Mononuclear cell (primary cell): ENCODE data around the gene EXO5. TPM values are rescaled to one million over a fixed set of nuclear protein-coding genes. Genes with fewer than 3 reads are reported as not detected.
"Not testable (repeated sequence)": the region's sequence is repeated elsewhere in the genome, so short reads cannot be mapped to it uniquely, and the experiment has no call there.

ENCODE experiments used
- H3K27me3 ChIP-seq: 2 replicates; pipeline ENCODE4 v1.6.0; 2011; ENCODE audit warnings: low read length, control low read depth; ENCODE audit not compliant: insufficient read depth
- H3K4me1 ChIP-seq: 2 replicates; pipeline ENCODE4 v1.5.1; 2011; ENCODE audit warnings: mild to moderate bottlenecking, low read length, control low read depth; ENCODE audit not compliant: insufficient read depth
- H3K4me3 ChIP-seq: 2 replicates; pipeline ENCODE4 v1.5.1; 2011; ENCODE audit warnings: mild to moderate bottlenecking, low read length, moderate library complexity
- H3K9me3 ChIP-seq: 2 replicates; pipeline ENCODE4 v1.5.1; 2011; ENCODE audit warnings: low read depth, mild to moderate bottlenecking, control low read depth, low read length
- total RNA-seq: library from RNA; depleted of rRNA; stranded (reverse); fragments of >200 nt; gene quantifications from one replicate; pipeline ENCODE4 v1.2.3, GENCODE V29; 2012

The EXO5 gene
- total RNA-seq, 1 donor = 2.9 TPM

DNA sequence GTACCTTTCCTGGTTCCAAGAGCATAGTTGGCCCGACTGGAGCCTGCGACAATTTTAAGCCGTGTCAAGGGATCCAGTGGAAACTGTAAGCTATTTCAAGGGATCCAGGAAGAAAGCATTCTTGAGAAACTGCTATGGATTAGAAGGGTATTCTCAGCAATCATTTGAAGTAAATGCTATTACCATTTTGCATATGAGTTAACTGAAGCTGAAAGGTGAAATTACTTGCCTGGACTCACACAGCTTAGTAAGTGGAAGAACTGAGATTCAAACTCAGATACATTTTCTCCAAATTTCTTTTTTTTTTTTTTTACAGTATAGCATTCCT, 23.5 kb downstream of the EXO5 start:
- Histone ChIP-seq H3K4me3 (peak overlapping the region; percentile 71), H3K4me1 (peaks cover 20% of the 10 kb centered on the region), H3K9me3 (no peaks in the 10 kb centered on the region), H3K27me3 (no peaks in the 10 kb centered on the region)

DNA sequence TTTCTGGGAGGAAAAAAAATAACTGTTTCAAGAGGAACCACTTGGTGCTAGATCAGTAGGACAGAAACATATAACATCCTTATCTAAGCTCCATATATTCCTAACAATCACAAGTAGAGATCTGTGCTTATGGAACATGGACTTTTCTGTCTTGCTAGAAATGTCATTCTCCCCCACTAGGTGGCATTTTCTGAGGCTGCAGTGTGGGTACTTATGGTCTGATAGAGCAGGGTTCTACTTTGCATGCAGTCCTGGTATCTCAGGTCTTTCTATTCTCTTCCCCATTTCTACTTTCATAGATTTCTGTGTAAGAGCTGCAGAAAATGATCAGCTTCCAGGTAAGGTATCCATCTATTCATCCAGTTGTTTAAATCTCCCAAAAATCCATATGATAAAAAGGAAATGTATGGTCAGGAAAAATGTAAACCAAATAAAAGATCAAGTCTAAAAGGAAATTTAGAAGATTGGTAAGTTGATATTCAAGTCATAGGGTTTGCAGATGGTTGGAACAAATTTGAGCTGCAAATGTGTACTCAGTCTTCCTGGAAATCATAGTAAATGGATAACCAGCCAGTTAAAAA, 24.4 kb downstream of the EXO5 start:
- H3K27me3 ChIP-seq = no peaks in the 10 kb centered on the region
- H3K9me3 ChIP-seq = no peaks in the 10 kb centered on the region
- no peak overlapping the region for H3K4me3 ChIP-seq
- H3K4me1 ChIP-seq = peaks cover 20% of the 10 kb centered on the region

DNA sequence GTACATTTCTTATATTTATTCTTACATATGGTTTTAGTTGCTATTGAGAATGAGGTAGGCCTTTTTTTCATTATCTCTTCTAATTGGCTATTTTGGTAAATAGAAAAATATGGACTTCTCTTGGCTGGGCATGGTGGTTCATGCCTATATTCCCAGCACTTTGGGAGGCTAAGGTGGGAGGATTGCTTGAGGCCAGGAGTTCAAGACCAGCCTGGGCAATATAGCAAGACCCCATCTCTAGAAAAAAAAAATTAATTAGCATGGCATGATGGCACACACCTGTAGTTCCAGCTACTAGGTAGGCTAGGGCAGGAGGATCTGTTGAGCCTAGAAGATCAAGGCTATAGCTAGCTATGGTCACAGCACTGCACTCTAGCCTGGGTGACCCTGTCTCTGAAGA, 26.0 kb downstream of the EXO5 start:
- Histone ChIP-seq H3K4me3 (no peak overlapping the region), H3K9me3 (no peaks in the 10 kb centered on the region), H3K4me1 (peaks cover 27% of the 10 kb centered on the region), H3K27me3 (no peaks in the 10 kb centered on the region)

DNA sequence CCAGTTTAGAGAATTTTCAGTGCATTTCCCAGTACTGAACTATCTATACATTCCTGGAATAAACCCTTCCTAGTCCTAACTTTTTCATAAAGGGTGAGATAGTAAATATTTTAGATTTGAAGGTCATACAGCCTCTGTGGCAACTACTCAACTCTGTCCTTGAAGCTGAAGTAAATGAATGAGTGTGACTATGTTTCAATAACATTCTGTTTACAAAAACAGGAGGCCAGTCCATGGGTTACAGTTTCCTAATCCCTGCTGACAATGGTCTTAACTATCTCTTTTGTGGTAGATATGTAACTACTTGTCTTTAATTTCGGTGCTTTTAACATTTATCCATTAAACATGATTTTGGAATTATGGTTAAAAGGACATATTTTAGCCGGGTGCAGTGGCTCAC, 27.2 kb downstream of the EXO5 start:
- Histone ChIP-seq H3K4me1 (peaks cover 24% of the 10 kb centered on the region), H3K4me3 (no peak overlapping the region), H3K27me3 (no peaks in the 10 kb centered on the region), H3K9me3 (no peaks in the 10 kb centered on the region)

DNA sequence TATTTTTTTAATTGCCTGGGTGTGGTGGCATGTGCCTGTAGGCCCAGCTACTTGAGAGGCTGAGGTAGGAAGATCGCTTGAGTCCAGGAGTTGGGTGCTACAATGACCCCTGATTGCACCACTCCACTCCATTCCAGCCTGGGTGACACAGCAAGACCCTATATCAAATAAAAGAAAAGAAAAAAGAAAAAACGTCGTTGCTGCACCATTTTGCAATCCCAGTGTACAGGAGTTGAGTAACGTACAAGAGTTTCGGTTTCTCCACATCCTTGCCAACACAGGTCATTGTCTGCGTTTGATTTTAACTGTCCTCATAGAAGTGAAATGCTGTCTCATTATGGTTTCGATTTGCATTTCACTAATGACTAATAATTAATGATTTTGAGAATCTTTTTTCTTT, 30.8 kb downstream of the EXO5 start:
- no peak overlapping the region for H3K4me3 ChIP-seq

DNA sequence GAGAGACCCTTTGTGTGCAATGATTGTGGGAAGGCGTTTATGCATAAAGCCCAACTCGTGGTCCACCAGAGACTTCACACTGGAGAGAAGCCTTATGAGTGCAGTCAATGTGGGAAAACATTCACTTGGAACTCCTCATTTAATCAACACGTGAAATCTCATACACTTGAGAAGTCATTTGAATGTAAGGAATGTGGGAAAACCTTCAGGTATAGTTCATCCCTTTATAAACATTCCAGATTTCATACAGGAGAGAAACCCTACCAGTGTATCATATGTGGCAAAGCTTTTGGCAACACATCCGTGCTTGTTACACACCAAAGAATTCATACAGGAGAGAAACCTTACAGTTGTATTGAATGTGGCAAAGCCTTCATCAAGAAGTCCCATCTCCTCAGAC, 38.4 kb downstream of the EXO5 start:
- Histone ChIP-seq H3K4me3 (no peak overlapping the region), H3K27me3 (no peaks in the 10 kb centered on the region), H3K9me3 (peaks cover 21% of the 10 kb centered on the region), H3K4me1 (no peaks in the 10 kb centered on the region)

More for the DNA sequence above, 30.8 kb downstream of the EXO5 start:
- H3K9me3 ChIP-seq = no peaks in the 10 kb centered on the region
- no peaks in the 10 kb centered on the region for H3K27me3 ChIP-seq
- H3K4me1 ChIP-seq = peaks cover 7% of the 10 kb centered on the region

DNA sequence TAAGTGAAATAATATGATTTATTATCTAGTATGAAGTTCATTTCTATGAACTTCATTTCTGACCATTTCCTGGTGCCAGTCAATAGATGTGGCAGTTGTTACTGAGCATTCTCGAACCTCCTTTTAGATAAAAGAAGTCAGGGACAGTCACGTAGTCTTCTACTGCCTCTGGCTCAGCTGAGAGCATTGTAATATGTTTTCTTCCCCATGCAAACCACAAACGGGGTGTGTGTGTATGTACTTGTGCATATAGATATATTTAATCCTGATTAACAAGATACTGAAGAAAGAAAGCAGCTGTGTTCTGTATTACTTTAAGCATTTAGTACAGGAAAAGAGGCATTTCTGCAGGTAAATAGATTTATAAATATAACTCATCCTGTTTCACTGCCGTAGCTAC, 44.5 kb downstream of the EXO5 start:
- Histone ChIP-seq H3K27me3 (no peaks in the 10 kb centered on the region), H3K4me1 (no peaks in the 10 kb centered on the region), H3K4me3 (no peak overlapping the region), H3K9me3 (no peaks in the 10 kb centered on the region)

DNA sequence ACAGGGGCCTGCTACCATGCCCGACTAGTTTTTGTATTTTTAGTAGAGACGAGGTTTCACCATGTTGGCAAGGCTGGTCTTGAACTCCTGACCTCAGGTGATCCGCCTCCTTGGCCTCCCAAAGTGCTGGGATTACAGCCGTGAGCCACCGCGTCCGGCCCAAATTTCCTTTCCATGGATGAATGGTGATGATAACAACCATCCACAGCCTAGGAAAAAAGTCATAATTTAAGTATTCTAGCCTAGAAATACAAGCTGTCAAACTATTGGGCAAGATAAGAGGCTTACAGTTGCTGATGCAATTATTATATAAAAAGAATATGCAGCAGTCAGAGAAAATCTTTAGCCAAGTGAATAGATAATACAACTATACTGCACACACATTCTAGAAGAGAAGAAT, 46.2 kb downstream of the EXO5 start:
- not testable (repeated sequence) for H3K27me3 ChIP-seq, H3K9me3 ChIP-seq, H3K4me3 ChIP-seq, H3K4me1 ChIP-seq

DNA sequence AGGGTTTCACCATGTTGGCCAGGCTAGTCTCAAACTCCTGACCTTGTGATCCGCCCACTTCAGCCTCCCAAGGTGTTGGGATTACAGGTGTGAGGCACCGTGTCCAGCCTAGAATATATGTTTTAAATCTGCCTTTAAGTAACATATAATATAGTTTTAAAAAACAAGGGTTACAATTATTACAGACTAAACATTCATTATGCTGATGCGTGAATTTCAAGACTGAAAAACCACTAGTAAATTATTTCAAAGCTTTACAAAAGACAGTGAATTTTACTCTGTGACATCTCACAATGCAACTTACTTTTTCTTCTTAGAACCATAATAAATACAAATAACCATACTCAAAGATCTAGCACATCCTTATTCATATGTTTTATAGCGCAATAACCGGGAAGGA, 47.6 kb downstream of the EXO5 start:
- Histone ChIP-seq H3K9me3 (no peaks in the 10 kb centered on the region), H3K4me1 (no peaks in the 10 kb centered on the region), H3K4me3 (no peak overlapping the region)

DNA sequence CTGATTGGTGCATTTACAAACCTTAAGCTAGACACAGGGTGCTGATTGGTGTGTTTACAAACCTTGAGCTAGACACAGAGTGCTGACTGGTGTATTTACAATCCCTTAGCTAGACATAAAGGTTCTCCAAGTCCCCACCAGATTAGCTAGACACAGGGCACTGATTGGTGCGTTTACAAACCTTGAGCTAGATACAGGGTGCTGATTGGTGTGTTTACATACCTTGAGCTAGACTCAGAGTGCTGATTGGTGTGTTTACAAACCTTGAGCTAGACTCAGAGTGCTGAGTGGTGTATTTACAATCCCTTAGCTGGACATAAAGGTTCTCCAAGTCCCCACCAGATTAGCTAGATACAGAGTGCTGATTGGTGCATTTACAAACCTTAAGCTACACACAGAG, 49.7 kb downstream of the EXO5 start:
- not testable (repeated sequence) for H3K4me1 ChIP-seq, H3K4me3 ChIP-seq, H3K9me3 ChIP-seq, H3K27me3 ChIP-seq

More for the DNA sequence above, 47.6 kb downstream of the EXO5 start:
- H3K27me3 ChIP-seq = no peaks in the 10 kb centered on the region

DNA sequence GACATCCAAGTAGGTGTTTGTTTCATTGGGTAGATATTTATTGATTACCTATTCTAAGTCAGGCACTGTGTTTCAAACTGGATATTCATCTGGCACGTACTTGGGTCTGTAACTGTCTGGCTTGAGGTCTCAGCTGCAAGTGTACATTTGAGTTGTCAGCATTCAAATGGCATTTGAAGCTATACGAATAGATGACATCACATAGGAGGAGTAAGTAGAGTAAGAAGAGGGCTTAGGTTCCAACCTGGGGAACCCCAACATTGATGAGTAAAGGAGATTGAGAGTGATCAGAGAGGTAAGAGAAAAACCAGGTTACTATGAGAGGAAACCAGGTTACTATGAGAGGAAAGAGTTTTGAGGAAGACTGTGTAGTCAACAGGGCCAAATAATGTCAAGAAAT, 53.6 kb downstream of the EXO5 start:
- Histone ChIP-seq H3K4me3 (no peak overlapping the region), H3K4me1 (no peaks in the 10 kb centered on the region), H3K9me3 (no peaks in the 10 kb centered on the region), H3K27me3 (no peaks in the 10 kb centered on the region)

DNA sequence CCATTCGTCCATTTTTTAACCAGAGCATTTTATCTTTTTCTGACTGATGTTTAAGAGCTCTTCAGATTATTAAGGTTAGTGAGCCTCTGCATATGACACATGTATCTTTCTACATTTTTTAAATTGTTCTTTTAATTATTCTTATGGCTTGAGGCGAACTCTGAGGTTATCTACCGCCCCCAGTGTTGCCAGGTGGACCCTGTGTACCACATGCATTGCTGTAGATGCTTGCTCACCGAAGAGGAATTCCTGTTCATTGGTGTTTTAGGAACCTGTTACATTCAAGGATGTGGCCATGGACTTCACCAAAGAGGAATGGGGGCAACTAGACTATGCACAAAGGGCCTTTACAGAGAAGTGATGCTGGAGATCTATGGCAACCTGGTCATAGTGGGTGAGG, 54.7 kb downstream of the EXO5 start:
- no peaks in the 10 kb centered on the region for H3K27me3 ChIP-seq
- no peak overlapping the region for H3K4me3 ChIP-seq
- no peaks in the 10 kb centered on the region for H3K4me1 ChIP-seq
- no peaks in the 10 kb centered on the region for H3K9me3 ChIP-seq

DNA sequence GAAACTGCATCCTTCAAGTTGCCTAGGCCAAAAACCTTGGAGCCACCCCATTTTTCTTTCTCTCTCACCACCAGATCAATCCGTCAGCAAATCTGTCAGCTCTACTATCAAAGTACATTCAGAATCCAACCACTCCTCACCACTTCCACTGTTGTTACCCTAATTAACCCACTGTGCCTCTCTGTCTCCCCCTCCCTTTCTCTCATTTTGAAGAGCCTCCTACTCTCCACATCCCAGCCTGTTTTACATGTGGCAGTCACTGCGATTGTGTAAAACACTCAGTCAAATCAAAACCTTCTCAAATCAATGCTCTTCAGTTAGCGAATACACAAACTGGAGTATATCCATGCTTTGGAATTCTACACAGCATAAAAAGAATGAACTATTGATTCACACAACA, 55.9 kb downstream of the EXO5 start:
- Histone ChIP-seq H3K27me3 (no peaks in the 10 kb centered on the region), H3K4me1 (no peaks in the 10 kb centered on the region), H3K9me3 (no peaks in the 10 kb centered on the region), H3K4me3 (no peak overlapping the region)

DNA sequence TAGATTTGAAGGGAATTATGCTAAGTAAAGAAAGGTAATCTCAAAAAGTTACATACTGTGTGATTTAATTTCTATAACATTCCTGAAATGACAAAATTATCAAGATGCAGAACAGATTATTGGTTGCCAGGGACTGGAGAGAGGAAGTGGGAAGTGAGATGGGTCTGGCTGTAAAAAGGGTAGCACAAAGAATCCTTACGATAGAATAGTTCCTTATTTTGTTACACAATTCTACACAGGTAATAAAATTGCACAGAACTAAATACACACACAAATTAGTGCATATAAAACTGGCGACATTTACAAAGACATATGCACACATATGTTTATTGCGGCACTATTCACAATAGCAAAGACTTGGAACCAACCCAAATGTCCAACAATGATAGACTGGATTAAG, 56.3 kb downstream of the EXO5 start:
- H3K4me1 ChIP-seq = no peaks in the 10 kb centered on the region
- no peak overlapping the region for H3K4me3 ChIP-seq
- no peaks in the 10 kb centered on the region for H3K9me3 ChIP-seq
- H3K27me3 ChIP-seq = no peaks in the 10 kb centered on the region
